ENCODE results near the gene LCAT. TPM values are rescaled to one million over a fixed set of nuclear protein-coding genes. Genes with fewer than 3 reads are reported as not detected.

LCAT gene
- total RNA-seq, 1 experiment from 2014 or later: 14.0 TPM

GRCh38 chr16:67987460-67988160 is 43.7 kb upstream of the LCAT start:
- no peaks in the 10 kb centered on the region; the same call in 1 of the 2 replicates for H3K4me1 ChIP-seq (ENCODE audit: control insufficient read depth, insufficient read depth, low read length)
- H3K4me3 ChIP-seq (ENCODE audit: low read depth in 2 of 2, low read length in 2 of 2): no peak overlapping the region
- no peaks in the 10 kb centered on the region for H3K36me3 ChIP-seq (ENCODE audit: control insufficient read depth, insufficient read depth, low read length)
- POLR2A ChIA-PET: interaction anchor here (0.6 kb wide), 1 partner anchor 231 kb away, joined by 9 read pairs; no protein-coding TSS in a partner anchor
- in situ Hi-C loops (cut with HindIII; ENCODE audit: low pct_unique_long_range_greater_than_20kb, low sequenced_read_pairs) (no loop called here), intact Hi-C loops (cut with micrococcal nuclease; ENCODE audit: unreplicated experiment) (no loop called here)
- DNase-seq (ENCODE audit: low read depth, low spot score) (no peak), ATAC-seq (no peak)
- BruUV-seq (replicated peaks): no TSS peak
- H3K27me3 ChIP-seq (ENCODE audit: control insufficient read depth, insufficient read depth, low read length): no peaks in the 10 kb centered on the region
- CTCF ChIA-PET: no interaction called here
- no peak overlapping the region for H3K27ac ChIP-seq (ENCODE audit: low read length)
- TF ChIP-seq POLR2AphosphoS5 (IDR thresholded peaks at IDR 0.05; ENCODE audit: low read depth, low read length) (no peak), TCF7L2 (IDR thresholded peaks at IDR 0.05; ENCODE audit: low read depth, low read length) (no peak), SIN3A (IDR thresholded peaks at IDR 0.05; ENCODE audit: borderline replicate concordance, insufficient read depth, low read depth, low read length) (no peak), REST (IDR thresholded peaks at IDR 0.05; ENCODE audit: insufficient read depth in 1 of 2, low read depth in 2 of 2, low read length in 1 of 2) (no peak)
- TF ChIP-seq, protein P1, sequence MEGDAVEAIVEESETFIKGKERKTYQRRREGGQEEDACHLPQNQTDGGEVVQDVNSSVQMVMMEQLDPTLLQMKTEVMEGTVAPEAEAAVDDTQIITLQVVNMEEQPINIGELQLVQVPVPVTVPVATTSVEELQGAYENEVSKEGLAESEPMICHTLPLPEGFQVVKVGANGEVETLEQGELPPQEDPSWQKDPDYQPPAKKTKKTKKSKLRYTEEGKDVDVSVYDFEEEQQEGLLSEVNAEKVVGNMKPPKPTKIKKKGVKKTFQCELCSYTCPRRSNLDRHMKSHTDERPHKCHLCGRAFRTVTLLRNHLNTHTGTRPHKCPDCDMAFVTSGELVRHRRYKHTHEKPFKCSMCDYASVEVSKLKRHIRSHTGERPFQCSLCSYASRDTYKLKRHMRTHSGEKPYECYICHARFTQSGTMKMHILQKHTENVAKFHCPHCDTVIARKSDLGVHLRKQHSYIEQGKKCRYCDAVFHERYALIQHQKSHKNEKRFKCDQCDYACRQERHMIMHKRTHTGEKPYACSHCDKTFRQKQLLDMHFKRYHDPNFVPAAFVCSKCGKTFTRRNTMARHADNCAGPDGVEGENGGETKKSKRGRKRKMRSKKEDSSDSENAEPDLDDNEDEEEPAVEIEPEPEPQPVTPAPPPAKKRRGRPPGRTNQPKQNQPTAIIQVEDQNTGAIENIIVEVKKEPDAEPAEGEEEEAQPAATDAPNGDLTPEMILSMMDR (IDR thresholded peaks at IDR 0.05): no peak
- no peaks in the 10 kb centered on the region for H3K9me3 ChIP-seq (ENCODE audit: control insufficient read depth, insufficient read depth, low read depth, low read length)

DNA sequence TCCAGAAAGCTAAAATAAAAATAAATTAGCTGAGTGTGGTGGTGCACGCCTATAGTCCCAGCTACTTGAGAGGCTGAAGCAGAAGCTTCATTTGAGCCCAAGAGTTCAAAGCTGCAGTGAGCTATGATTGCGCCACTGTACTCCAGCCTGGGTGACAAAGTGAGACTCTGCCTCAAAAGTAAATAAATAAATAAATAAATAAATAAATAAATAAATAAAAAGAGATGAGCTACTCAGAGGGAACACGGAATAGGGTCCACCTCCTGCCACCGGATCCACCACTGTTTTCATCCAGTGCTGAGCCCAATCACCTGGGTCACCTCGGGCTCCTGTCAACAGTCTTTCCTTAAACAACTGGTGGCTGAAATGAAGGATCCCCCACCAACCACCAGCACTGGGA is 43.0 kb upstream of the LCAT start:
- TF ChIP-seq SIN3A (IDR thresholded peaks at IDR 0.05; ENCODE audit: borderline replicate concordance, insufficient read depth, low read depth, low read length) (no peak), TCF7L2 (IDR thresholded peaks at IDR 0.05; ENCODE audit: low read depth, low read length) (no peak)
- intact Hi-C loops (cut with micrococcal nuclease; ENCODE audit: unreplicated experiment): no loop called here
- Histone ChIP-seq H3K36me3 (ENCODE audit: control insufficient read depth, insufficient read depth, low read length) (no peaks in the 10 kb centered on the region), H3K27me3 (ENCODE audit: control insufficient read depth, insufficient read depth, low read length) (no peaks in the 10 kb centered on the region), H3K9me3 (ENCODE audit: control insufficient read depth, insufficient read depth, low read depth, low read length) (no peaks in the 10 kb centered on the region), H3K27ac (ENCODE audit: low read length) (no peak overlapping the region), H3K4me1 (ENCODE audit: control insufficient read depth, insufficient read depth, low read length) (no peaks in the 10 kb centered on the region; the same call in 1 of the 2 replicates), H3K4me3 (ENCODE audit: low read depth in 2 of 2, low read length in 2 of 2) (no peak overlapping the region)
- BruUV-seq (replicated peaks): no TSS peak
- no peak for ATAC-seq
- ChIA-PET POLR2A (no interaction called here), CTCF (no interaction called here)
- in situ Hi-C loops (cut with HindIII; ENCODE audit: low pct_unique_long_range_greater_than_20kb, low sequenced_read_pairs): no loop called here
- DNase-seq (ENCODE audit: low read depth, low spot score): no peak

DNA sequence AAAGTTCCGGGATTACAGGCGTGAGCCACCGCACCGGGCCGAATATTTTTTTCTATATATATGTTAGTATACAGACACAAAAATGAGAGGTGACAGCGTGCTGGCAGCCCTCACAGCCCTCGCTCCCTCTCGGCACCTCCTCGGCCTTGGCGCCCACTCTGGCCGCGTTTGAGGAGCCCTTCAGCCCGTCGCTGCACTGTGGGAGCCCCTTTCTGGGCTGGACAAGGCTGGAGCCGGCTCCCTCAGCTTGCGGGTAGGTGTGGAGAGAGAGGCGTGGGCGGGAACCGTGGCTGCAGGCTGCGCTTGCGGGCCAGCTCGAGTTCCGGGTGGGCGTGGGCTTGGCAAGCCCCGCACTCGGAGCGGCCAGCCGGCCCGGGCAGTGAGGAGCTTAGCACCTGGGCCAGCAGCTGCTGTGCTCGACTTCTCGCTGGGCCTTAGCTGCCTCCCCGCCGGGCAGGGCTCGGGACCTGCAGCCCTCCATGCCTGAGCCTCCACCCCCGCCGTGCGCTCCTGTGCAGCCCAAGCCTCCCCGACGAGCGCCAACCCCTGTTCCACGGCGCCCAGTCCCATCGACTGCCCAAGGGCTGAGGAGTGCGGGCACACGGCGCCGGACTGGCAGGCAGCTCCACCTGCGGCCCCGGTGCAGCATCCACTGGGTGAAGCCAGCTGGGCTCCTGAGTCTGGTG is 38.2 kb upstream of the LCAT start:
- no peak for TF ChIP-seq POLR2AphosphoS5 (IDR thresholded peaks at IDR 0.05; ENCODE audit: low read depth, low read length)
- TF ChIP-seq, protein P1 (IDR thresholded peaks at IDR 0.05): no peak
- TF ChIP-seq TCF7L2 (IDR thresholded peaks at IDR 0.05; ENCODE audit: low read depth, low read length): no peak
- TF ChIP-seq REST (IDR thresholded peaks at IDR 0.05; ENCODE audit: insufficient read depth in 1 of 2, low read depth in 2 of 2, low read length in 1 of 2): no peak
- no peak for TF ChIP-seq SIN3A (IDR thresholded peaks at IDR 0.05; ENCODE audit: borderline replicate concordance, insufficient read depth, low read depth, low read length)
- ATAC-seq (no peak), DNase-seq (ENCODE audit: low read depth, low spot score) (no peak)
- POLR2A ChIA-PET: no interaction called here
- Histone ChIP-seq H3K4me3 (ENCODE audit: low read depth in 2 of 2, low read length in 2 of 2) (no peak overlapping the region), H3K4me1 (ENCODE audit: control insufficient read depth, insufficient read depth, low read length) (no peaks in the 10 kb centered on the region; the same call in 1 of the 2 replicates), H3K9me3 (ENCODE audit: control insufficient read depth, insufficient read depth, low read depth, low read length) (no peaks in the 10 kb centered on the region), H3K27me3 (ENCODE audit: control insufficient read depth, insufficient read depth, low read length) (no peaks in the 10 kb centered on the region), H3K27ac (ENCODE audit: low read length) (no peak overlapping the region), H3K36me3 (ENCODE audit: control insufficient read depth, insufficient read depth, low read length) (no peaks in the 10 kb centered on the region)
- intact Hi-C loops (cut with micrococcal nuclease; ENCODE audit: unreplicated experiment) (no loop called here), in situ Hi-C loops (cut with HindIII; ENCODE audit: low pct_unique_long_range_greater_than_20kb, low sequenced_read_pairs) (no loop called here)
- CTCF ChIA-PET: no interaction called here
- no TSS peak for BruUV-seq (replicated peaks)
